IPS DF 4.7 (cell line): ENCODE results near the gene GALNT9.
"Not testable (repeated sequence)": the region's sequence is repeated elsewhere in the genome, so short reads cannot be mapped to it uniquely, and the experiment has no call there.

Experiments used
- DNase-seq: peaks from one replicate; pipeline ENCODE4 v3.0.0-alpha.2; 2013; ENCODE audit warnings: low spot score; ENCODE audit errors: extremely low read depth

GALNT9 gene

GRCh38 chr12:132202929-132203721 is 126.3 kb downstream of the GALNT9 start:
- DNase-seq: no peak

GRCh38 chr12:132201391-132202120 is 127.8 kb downstream of the GALNT9 start:
- no peak for DNase-seq

GRCh38 chr12:132200800-132201199 is 128.6 kb downstream of the GALNT9 start:
- DNase-seq: no peak

GRCh38 chr12:132199526-132200319 is 129.7 kb downstream of the GALNT9 start:
- no peak for DNase-seq

- DNase-seq: no peak
Observed at GRCh38 chr12:132199101-132199500, 130.3 kb downstream of the GALNT9 start.

- DNase-seq: no peak
Observed at GRCh38 chr12:132197581-132198354, 131.6 kb downstream of the GALNT9 start.

GRCh38 chr12:132196873-132197390 is 132.5 kb downstream of the GALNT9 start:
- no peak for DNase-seq

- no peak for DNase-seq
Observed at GRCh38 chr12:132196038-132196872, 133.1 kb downstream of the GALNT9 start.

- not testable (repeated sequence) for DNase-seq
Observed at GRCh38 chr12:132195242-132195641, 134.1 kb downstream of the GALNT9 start.

GRCh38 chr12:132194556-132194955 is 134.8 kb downstream of the GALNT9 start:
- DNase-seq: no peak

- DNase-seq: no peak
Observed at GRCh38 chr12:132194056-132194455, 135.3 kb downstream of the GALNT9 start.

GRCh38 chr12:132191715-132192553 is 137.5 kb downstream of the GALNT9 start:
- no peak for DNase-seq

GRCh38 chr12:132190834-132191500 is 138.4 kb downstream of the GALNT9 start:
- DNase-seq: no peak

- no peak for DNase-seq
Observed at GRCh38 chr12:132190012-132190755, 139.2 kb downstream of the GALNT9 start.

GRCh38 chr12:132189378-132190011 is 139.9 kb downstream of the GALNT9 start:
- no peak for DNase-seq

GRCh38 chr12:132188916-132189325 is 140.5 kb downstream of the GALNT9 start:
- no peak for DNase-seq

GRCh38 chr12:132188451-132188901 is 140.9 kb downstream of the GALNT9 start:
- no peak for DNase-seq
